HG03108 (cell line): ENCODE measurements around the gene CLN6.
"Not testable (repeated sequence)": the region's sequence is repeated elsewhere in the genome, so short reads cannot be mapped to it uniquely, and the experiment has no call there.

Experiments used
- ATAC-seq: cut with Tn5 transposase; IDR thresholded peaks from one replicate; pipeline ENCODE4 v1.9.1; 2021; ENCODE audit warnings: moderate library complexity; ENCODE audit not compliant: unreplicated experiment

Gene CLN6

GRCh38 chr15:68192117-68192516 lies 37.4 kb downstream of the CLN6 start:
- no peak for ATAC-seq

GRCh38 chr15:68191555-68191954 lies 38.0 kb downstream of the CLN6 start:
- no peak for ATAC-seq

DNA sequence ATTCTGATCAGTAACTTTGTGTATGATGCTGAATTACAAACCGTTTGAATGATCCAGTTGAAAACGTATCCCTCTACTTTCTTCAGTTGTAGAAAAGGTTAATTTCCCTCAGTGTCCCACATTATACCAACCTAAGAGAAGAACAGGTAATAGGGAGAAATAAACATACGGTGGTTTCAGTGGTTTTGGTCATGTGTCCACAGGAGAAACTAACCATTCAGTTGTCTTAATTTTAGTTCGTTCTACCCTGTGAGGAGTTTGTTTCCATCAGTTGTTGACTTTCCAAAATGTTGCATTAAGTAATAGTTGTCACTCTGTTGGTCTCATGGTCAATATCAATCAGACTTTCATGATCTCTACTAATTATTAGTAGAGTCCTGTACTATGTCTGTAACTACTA lies 39.5 kb downstream of the CLN6 start:
- no peak for ATAC-seq

DNA sequence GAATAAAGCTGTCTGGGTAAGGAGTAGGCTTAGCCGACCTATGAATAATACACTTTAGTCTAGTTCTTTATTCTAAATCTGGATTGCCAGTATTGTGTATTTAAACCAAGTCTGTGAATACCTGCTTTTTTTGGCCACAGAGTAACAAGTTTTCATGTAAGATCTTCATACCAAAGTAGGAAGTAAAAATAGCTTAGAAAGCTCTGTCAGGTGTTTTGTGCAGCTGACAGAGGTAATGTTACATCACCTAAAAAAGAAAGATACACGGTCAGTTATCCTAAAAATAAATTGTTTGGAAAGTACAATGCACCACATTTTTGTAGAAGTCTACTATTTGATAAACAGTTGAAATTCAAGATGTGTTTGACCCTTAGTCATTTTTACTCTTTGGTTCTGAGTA lies 40.9 kb downstream of the CLN6 start:
- no peak for ATAC-seq

GRCh38 chr15:68187559-68187958 lies 42.0 kb downstream of the CLN6 start:
- ATAC-seq: no peak

- no peak for ATAC-seq
These were observed 42.7 kb downstream of the CLN6 start for GRCh38 chr15:68186671-68187397.

GRCh38 chr15:68184616-68185480 lies 44.7 kb downstream of the CLN6 start:
- ATAC-seq: no peak

DNA sequence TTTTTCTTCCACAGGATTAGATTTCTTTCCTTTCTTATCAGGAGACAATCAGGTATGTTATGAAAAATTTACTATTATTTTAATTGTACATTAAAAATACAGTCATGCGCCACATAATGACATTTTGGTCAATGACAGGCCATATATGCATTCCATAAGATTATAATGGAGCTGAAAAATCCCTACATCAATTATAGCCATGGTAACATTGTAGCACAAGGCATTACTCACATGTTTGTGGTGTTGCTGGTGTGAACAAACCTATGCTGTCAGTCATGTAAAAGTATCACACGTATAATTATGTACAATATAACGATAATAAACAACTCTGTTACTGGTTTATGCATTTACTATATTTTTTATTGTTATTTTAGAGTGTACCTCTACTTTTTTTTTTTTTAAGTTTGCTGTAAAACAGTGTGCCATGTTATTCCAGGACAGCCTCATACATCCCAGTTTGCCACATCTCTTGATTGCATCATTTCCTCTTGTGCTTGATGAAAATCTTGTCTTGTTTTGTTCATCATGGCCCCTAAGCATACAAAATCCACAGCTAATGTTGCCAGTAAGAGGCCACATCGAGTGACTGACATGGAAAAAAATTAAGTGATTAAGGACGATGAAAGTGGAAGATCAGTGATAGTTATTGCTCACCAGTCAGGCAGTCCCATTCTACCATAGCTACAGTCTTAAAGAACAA lies 45.8 kb downstream of the CLN6 start:
- ATAC-seq: no peak

GRCh38 chr15:68177742-68178141 lies 51.8 kb downstream of the CLN6 start:
- ATAC-seq: no peak

- ATAC-seq: no peak
These were observed 52.9 kb downstream of the CLN6 start for GRCh38 chr15:68176601-68177000.

DNA sequence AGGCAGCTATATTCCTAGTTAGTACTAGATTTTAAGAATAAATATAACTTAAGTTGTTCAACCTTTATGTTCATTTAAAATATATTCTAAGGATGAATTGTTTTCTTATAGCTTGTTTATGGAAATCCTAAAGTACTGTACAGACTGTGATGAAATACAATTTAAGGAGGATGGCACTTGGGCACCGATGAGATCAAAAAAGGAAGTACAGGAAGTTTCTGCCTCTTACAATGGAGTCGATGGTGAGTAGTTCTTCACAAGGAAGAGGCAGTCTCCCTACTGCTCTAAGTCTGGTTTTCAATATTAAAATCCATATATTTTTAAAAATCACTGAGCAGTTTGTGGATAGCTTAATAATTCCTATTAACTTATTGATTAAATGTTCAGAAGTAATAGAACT lies 54.0 kb downstream of the CLN6 start:
- no peak for ATAC-seq

GRCh38 chr15:68173119-68173518 lies 56.4 kb downstream of the CLN6 start:
- ATAC-seq: no peak

GRCh38 chr15:68172037-68172436 lies 57.5 kb downstream of the CLN6 start:
- not testable (repeated sequence) for ATAC-seq

DNA sequence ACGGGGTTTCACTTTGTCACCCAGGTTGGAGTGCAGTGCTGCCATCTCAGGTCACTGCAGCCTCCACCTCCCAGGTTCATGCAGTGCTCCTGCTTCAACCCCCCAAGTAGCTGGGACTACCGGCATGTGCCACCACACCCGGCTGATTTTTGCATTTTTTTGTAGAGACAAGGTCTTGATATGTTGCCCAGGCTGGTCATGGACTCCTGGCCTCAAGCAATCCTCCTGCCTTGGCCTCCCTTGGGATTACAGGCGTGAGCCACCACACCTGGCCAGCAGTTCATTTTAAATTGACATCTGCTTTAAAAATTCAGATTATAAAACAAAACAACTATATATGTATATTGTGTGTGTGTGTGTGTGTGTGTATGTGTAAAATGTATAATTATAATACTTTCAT lies 62.7 kb downstream of the CLN6 start:
- ATAC-seq: no peak

GRCh38 chr15:68163191-68163590 lies 66.3 kb downstream of the CLN6 start:
- ATAC-seq: no peak

- no peak for ATAC-seq
These were observed 71.4 kb downstream of the CLN6 start for GRCh38 chr15:68158046-68158628.

DNA sequence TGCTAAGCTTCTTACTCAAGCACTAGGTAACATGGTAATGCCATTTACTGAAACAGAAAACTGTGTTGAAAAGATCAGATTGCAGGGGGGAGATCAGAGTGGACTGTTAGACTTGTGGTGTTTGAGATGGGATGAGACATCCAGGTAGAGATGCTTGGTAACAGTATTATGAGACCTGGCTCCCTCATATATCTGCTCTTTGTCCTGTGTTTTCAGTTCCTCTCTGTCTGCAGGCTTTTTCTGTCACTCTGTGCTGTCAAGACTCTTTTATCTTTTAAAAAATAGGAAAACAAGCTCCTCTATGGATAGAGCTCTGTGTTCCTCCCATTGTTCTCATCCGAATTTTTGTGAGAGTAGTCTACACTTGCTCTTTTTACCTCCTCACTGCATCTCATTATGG lies 72.5 kb downstream of the CLN6 start:
- no peak for ATAC-seq
